Neural progenitor cell (in vitro differentiated cells): ENCODE measurements around the gene ABHD13. TPM values are rescaled to one million over a fixed set of nuclear protein-coding genes. Genes with fewer than 3 reads are reported as not detected.

Source experiments
- DNase-seq: peaks from one replicate; pipeline ENCODE4 v3.0.0-alpha.2; 2016; ENCODE audit warnings: low spot score
- H2AFZ ChIP-seq: fragments of 200-600 bp; sonication (generic); replicated peaks from 2 replicates; pipeline ENCODE4 v1.6.1; 2016; ENCODE audit warnings: antibody characterized with exemption
- H3F3A ChIP-seq: fragments of 200-600 bp; sonication (generic); 2 replicates; pipeline ENCODE4 v1.6.1; 2016; ENCODE audit warnings: antibody characterized with exemption, low read depth
- H3K27ac ChIP-seq: fragments of 200-600 bp; sonication (generic); 2 replicates; pipeline ENCODE4 v1.5.1; 2016; ENCODE audit warnings: mild to moderate bottlenecking
- H3K27me3 ChIP-seq: fragments of 200-600 bp; sonication (generic); 2 replicates; pipeline ENCODE4 v1.6.1; 2016; ENCODE audit warnings: mild to moderate bottlenecking, moderate library complexity
- H3K36me3 ChIP-seq: fragments of 200-600 bp; sonication (generic); 2 replicates; pipeline ENCODE4 v1.5.1; 2016
- H3K4me1 ChIP-seq: fragments of 200-600 bp; sonication (generic); 2 replicates; pipeline ENCODE4 v1.6.1; 2016; ENCODE audit warnings: mixed run types
- H3K4me2 ChIP-seq: fragments of 200-600 bp; sonication (generic); 2 replicates; pipeline ENCODE4 v1.6.1; 2016
- H3K4me3 ChIP-seq: fragments of 200-600 bp; sonication (generic); 2 replicates; pipeline ENCODE4 v1.5.1; 2016
- H3K79me2 ChIP-seq: fragments of 200-600 bp; sonication (generic); 2 replicates; pipeline ENCODE4 v1.6.1; 2016; ENCODE audit warnings: low read depth
- H3K9ac ChIP-seq: fragments of 200-600 bp; sonication (generic); 2 replicates; pipeline ENCODE4 v1.6.1; 2016
- H3K9me3 ChIP-seq: fragments of 200-600 bp; sonication (generic); 2 replicates; pipeline ENCODE4 v1.5.1; 2016; ENCODE audit warnings: low read depth
- H4K20me1 ChIP-seq: fragments of 200-600 bp; sonication (generic); 2 replicates; pipeline ENCODE4 v1.6.1; 2016; ENCODE audit warnings: low read depth
- H3K27ac Mint-ChIP-seq: 3 replicates; pipeline ENCODE4 v1.8.0; 2021; ENCODE audit warnings: mixed read lengths
- H3K27me3 Mint-ChIP-seq: 2 replicates; pipeline ENCODE4 v1.8.0; 2022; ENCODE audit warnings: low read depth, mild to moderate bottlenecking, inconsistent platforms, moderate library complexity, mixed read lengths; ENCODE audit not compliant: insufficient read depth
- H3K36me3 Mint-ChIP-seq: 3 replicates; pipeline ENCODE4 v1.8.0; 2021; ENCODE audit warnings: mixed read lengths
- H3K4me1 Mint-ChIP-seq: 3 replicates; pipeline ENCODE4 v1.8.0; 2021; ENCODE audit warnings: mixed read lengths
- H3K4me3 Mint-ChIP-seq: 3 replicates; pipeline ENCODE4 v1.8.0; 2021; ENCODE audit warnings: mild to moderate bottlenecking, moderate library complexity, mixed read lengths
- H3K9me3 Mint-ChIP-seq: 3 replicates; pipeline ENCODE4 v1.8.0; 2020; ENCODE audit warnings: mixed read lengths
- CTCF ChIP-seq: fragments of 200-600 bp; sonication (generic); IDR thresholded peaks from 2 replicates; pipeline ENCODE4 v1.5.1; 2017; ENCODE audit warnings: antibody characterized with exemption, mild to moderate bottlenecking
- EZH2 ChIP-seq: fragments of 200-600 bp; sonication (generic); IDR thresholded peaks from 2 replicates; pipeline ENCODE4 v1.6.1; 2017; ENCODE audit warnings: antibody characterized with exemption, mild to moderate bottlenecking, moderate library complexity
- EZH2phosphoT487 ChIP-seq: fragments of 200-600 bp; sonication (generic); IDR thresholded peaks from 2 replicates; pipeline ENCODE4 v1.6.1; 2017; ENCODE audit warnings: antibody characterized with exemption
- total RNA-seq: library from RNA; depleted of rRNA; stranded (reverse); fragments of >200 nt; gene quantifications from 2 replicates; pipeline ENCODE4 v1.2.3, GENCODE V29; 2015; ENCODE audit warnings: low replicate concordance

ABHD13 gene
- total RNA-seq, 1 donor from 2014 or later = 17.6 TPM

GRCh38 chr13:108257248-108257647 lies 39.1 kb downstream of the ABHD13 start:
- TF ChIP-seq EZH2 (no peak), EZH2phosphoT487 (no peak), CTCF (no peak)
- Mint-ChIP-seq H3K27me3 (no peaks in the 10 kb centered on the region), H3K27ac (no peak overlapping the region), H3K4me1 (no peaks in the 10 kb centered on the region), H3K36me3 (peaks cover 3% of the 10 kb centered on the region), H3K9me3 (peaks cover 7% of the 10 kb centered on the region), H3K4me3 (no peak overlapping the region)
- Histone ChIP-seq H3K9ac (no peak overlapping the region), H3K79me2 (no peaks in the 10 kb centered on the region), H3K4me2 (no peak overlapping the region), H3K4me1 (no peaks in the 10 kb centered on the region), H4K20me1 (no peaks in the 10 kb centered on the region), H3F3A (no peaks in the 10 kb centered on the region), H3K4me3 (no peak overlapping the region), H3K27me3 (no peaks in the 10 kb centered on the region), H3K36me3 (no peaks in the 10 kb centered on the region), H3K27ac (no peak overlapping the region), H3K9me3 (no peaks in the 10 kb centered on the region), H2AFZ (no peak overlapping the region)
- DNase-seq = no peak

GRCh38 chr13:108263621-108264355 lies 45.6 kb downstream of the ABHD13 start:
- H3K4me1 ChIP-seq = no peaks in the 10 kb centered on the region
- no peaks in the 10 kb centered on the region for H3K36me3 ChIP-seq
- DNase-seq = no peak
- Mint-ChIP-seq H3K4me1 (no peaks in the 10 kb centered on the region), H3K27me3 (peaks cover 4% of the 10 kb centered on the region), H3K9me3 (no peaks in the 10 kb centered on the region), H3K36me3 (no peaks in the 10 kb centered on the region), H3K4me3 (no peak overlapping the region), H3K27ac (no peak overlapping the region)
- no peak overlapping the region for H3K4me3 ChIP-seq
- no peak overlapping the region for H3K4me2 ChIP-seq
- no peaks in the 10 kb centered on the region for H3K27me3 ChIP-seq
- no peak overlapping the region for H2AFZ ChIP-seq
- no peak overlapping the region for H3K27ac ChIP-seq
- no peaks in the 10 kb centered on the region for H3K79me2 ChIP-seq
- TF ChIP-seq CTCF (no peak), EZH2phosphoT487 (no peak), EZH2 (no peak)
- no peaks in the 10 kb centered on the region for H4K20me1 ChIP-seq
- no peak overlapping the region for H3K9ac ChIP-seq
- H3K9me3 ChIP-seq = no peaks in the 10 kb centered on the region
- no peaks in the 10 kb centered on the region for H3F3A ChIP-seq

- no peaks in the 10 kb centered on the region for H3K4me1 ChIP-seq
- TF ChIP-seq EZH2 = no peak
- no peak for TF ChIP-seq CTCF
- Mint-ChIP-seq H3K4me1 (peaks cover 13% of the 10 kb centered on the region), H3K27me3 (peaks cover 4% of the 10 kb centered on the region), H3K36me3 (no peaks in the 10 kb centered on the region), H3K27ac (no peak overlapping the region), H3K4me3 (no peak overlapping the region), H3K9me3 (no peaks in the 10 kb centered on the region)
- H4K20me1 ChIP-seq = no peaks in the 10 kb centered on the region
- H3K79me2 ChIP-seq = no peaks in the 10 kb centered on the region
- H3K36me3 ChIP-seq = no peaks in the 10 kb centered on the region
- no peaks in the 10 kb centered on the region for H3K9me3 ChIP-seq
- DNase-seq = no peak
- no peaks in the 10 kb centered on the region for H3F3A ChIP-seq
- H2AFZ ChIP-seq = no peak overlapping the region
- H3K4me3 ChIP-seq = no peak overlapping the region
- H3K27ac ChIP-seq = no peak overlapping the region
- H3K4me2 ChIP-seq = no peak overlapping the region
- no peak overlapping the region for H3K9ac ChIP-seq
- H3K27me3 ChIP-seq = no peaks in the 10 kb centered on the region
These were observed 48.3 kb downstream of the ABHD13 start for GRCh38 chr13:108266321-108266990.
